GM23338 (cell line): ENCODE measurements around the gene ACYP2.

Experiments
- CTCF ChIP-seq, 2 experiments: fragments of 200-600 bp in 1 of 2; sonication (generic) in 1 of 2; conservative IDR thresholded peaks; 2 replicates each; pipeline versions ENCODE4 v1.5.1 to v1.6.1; 2016 to 2017; ENCODE audit warnings: antibody characterized with exemption in 2 of 2, low read depth in 2 of 2, mild to moderate bottlenecking in 2 of 2, moderate library complexity in 1 of 2
- EZH2 ChIP-seq: fragments of 200-600 bp; sonication (generic); IDR thresholded peaks from one replicate; pipeline ENCODE4 v1.8.0; 2017; ENCODE audit warnings: antibody characterized with exemption, mild to moderate bottlenecking, low read depth; ENCODE audit not compliant: unreplicated experiment
- EZH2phosphoT487 ChIP-seq: fragments of 200-600 bp; sonication (generic); IDR thresholded peaks from one replicate; pipeline ENCODE4 v1.8.1; 2018; ENCODE audit warnings: antibody characterized with exemption; ENCODE audit not compliant: unreplicated experiment
- JUNB ChIP-seq: IDR thresholded peaks from one replicate; pipeline ENCODE4 v1.6.1; 2016; ENCODE audit warnings: antibody characterized with exemption; ENCODE audit not compliant: unreplicated experiment
- POLR2AphosphoS5 ChIP-seq: IDR thresholded peaks from 2 replicates; pipeline ENCODE4 v1.6.1; 2016; ENCODE audit warnings: antibody characterized with exemption, low read depth

- TF ChIP-seq CTCF (conservative IDR thresholded peaks at IDR 0.05; ENCODE audit: low read depth in 2 of 2) (no peak), EZH2 (no peak), POLR2AphosphoS5 (no peak), JUNB (no peak), EZH2phosphoT487 (no peak)
These were observed 205.6 kb downstream of the ACYP2 start for GRCh38 chr2:54321047-54321446.
